GM19397 (cell line): ENCODE measurements around the gene IL2RG.

Experiments used
- ATAC-seq: cut with Tn5 transposase; IDR thresholded peaks from one replicate; pipeline ENCODE4 v1.9.1; 2021; ENCODE audit warnings: mild to moderate bottlenecking, moderate library complexity; ENCODE audit not compliant: unreplicated experiment

Gene IL2RG

DNA sequence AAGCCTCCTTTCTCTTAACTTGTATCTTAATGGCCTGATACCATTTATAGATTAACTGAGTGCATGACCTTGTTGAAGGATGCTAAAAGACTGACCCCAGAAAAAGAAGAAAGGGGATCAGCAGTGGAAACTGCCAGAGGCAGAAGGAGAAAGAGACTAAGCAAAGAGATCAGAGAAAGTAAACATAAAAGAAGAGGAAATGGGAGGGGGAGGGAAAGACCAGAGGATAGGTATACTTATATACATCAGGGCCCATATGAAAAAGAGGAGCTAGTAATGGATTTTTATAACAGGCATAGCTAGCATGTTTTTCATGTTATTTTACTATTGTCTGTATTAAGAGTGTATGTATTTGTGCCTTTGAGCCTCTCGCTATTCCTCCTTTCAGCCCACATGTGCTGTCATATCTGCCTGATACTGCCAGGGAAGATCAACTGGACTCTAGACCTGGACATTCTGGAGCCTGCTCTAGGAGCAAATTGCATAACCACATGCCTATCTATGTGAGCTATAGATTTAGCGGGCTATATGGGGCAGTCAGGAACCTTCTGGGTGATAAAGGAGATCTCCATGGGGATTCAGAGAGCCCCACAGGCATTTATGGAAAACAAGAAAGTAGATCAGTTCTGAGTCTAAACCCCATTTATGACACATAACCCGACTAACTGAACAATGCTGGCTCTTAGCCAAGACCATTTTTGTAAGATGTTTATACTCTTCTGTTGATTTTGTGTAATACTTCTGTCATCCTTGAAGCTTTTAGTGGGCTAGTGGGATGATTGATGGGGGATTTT is 29.9 kb downstream of the IL2RG start:
- no peak for ATAC-seq

- no peak for ATAC-seq
These were observed 40.8 kb downstream of the IL2RG start for GRCh38 chrX:71070531-71070930.

GRCh38 chrX:71068044-71068918 is 43.1 kb downstream of the IL2RG start, which contains the start of gene SNX12:
SNX12 (minus strand) TSS chrX:71068334; CDS start chrX:71068306, 28 bp downstream.
- ATAC-seq = peak; percentile 98

- no peak for ATAC-seq
These were observed 43.7 kb downstream of the IL2RG start for GRCh38 chrX:71067712-71068043.

GRCh38 chrX:71067089-71067488 is 44.3 kb downstream of the IL2RG start:
- ATAC-seq = no peak

DNA sequence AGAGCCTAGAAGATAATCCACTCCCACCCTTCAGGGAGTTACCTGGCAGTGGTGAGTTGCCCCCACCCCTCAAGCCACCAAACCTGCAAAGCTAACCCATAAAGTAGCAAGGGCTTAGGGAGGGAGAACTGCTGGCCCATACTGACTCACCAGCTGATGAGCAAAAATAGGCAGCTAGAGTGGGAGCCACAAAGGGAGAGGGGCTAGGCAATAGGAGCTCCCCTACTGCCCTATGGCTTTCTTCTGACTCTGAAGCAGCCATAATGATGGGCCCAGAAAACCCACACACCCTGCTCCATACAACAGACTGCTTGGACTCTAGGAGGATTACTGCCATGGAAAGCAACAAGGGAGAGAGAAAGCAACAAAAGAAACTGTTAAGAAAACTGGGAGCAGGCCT is 51.2 kb downstream of the IL2RG start:
- ATAC-seq = no peak

DNA sequence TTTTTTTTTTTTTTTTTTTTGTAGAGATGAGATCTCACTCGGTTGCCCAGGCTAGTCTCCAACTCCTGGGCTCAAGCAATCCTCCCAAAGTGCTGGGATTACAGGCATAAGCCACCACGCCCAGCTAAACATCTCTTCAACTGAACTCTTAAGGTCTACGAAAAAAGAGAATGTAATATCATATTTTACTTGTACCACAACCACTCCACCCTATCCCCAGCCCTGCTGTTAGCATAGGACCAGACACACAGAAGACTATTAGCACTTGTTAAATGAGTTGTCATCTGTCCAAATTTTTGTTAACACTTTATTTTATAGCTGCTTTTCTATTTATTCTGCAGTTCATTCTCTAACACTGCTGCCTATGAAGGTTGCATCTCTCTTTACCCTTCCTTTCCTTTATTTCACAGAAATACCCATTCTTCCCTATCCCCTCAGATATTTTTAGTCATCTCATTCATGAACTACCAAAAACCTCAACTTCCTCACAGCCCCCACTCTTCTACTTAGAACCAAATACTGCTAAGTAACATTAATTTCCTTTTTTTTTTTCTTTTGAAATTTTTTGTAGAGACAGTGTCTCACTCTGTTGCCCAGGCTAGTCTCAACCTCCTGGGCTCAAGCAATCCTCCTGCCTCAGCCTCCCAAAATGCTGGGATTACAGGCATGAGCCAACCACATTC is 53.4 kb downstream of the IL2RG start:
- no peak for ATAC-seq
